ENCODE measurements around the gene MTF2.
"Not testable (repeated sequence)": the region's sequence is repeated elsewhere in the genome, so short reads cannot be mapped to it uniquely, and the experiment has no call there.

Gene MTF2

GRCh38 chr1:93078986-93079654, at the start of gene MTF2:
Gene MTF2 (plus strand): TSS chr1:93079283. CDS start chr1:93079527, 244 bp downstream.
- peak; percentile 88 for DNase-seq (ENCODE audit: low read depth, low spot score)

GRCh38 chr1:93029317-93029716, 49.8 kb upstream of the MTF2 start:
- DNase-seq (ENCODE audit: low read depth, low spot score), result no peak

- not testable (repeated sequence) for DNase-seq (ENCODE audit: low read depth, low spot score)
These were observed 48.9 kb upstream of the MTF2 start for GRCh38 chr1:93030191-93030590.

GRCh38 chr1:93031711-93032110, 47.4 kb upstream of the MTF2 start:
- no peak for DNase-seq (ENCODE audit: low read depth, low spot score)

- DNase-seq (ENCODE audit: low read depth, low spot score), result no peak
These were observed 46.1 kb upstream of the MTF2 start for GRCh38 chr1:93033029-93033428.

- DNase-seq (ENCODE audit: low read depth, low spot score), result no peak
These were observed 45.3 kb upstream of the MTF2 start for GRCh38 chr1:93033785-93034184.

- no peak for DNase-seq (ENCODE audit: low read depth, low spot score)
These were observed 44.7 kb upstream of the MTF2 start for GRCh38 chr1:93034397-93034796.

- no peak for DNase-seq (ENCODE audit: low read depth, low spot score)
These were observed 42.4 kb upstream of the MTF2 start for GRCh38 chr1:93036672-93037071.

- no peak for DNase-seq (ENCODE audit: low read depth, low spot score)
These were observed 36.7 kb upstream of the MTF2 start for GRCh38 chr1:93042187-93043056.

GRCh38 chr1:93043057-93043557, 36.0 kb upstream of the MTF2 start:
- no peak for DNase-seq (ENCODE audit: low read depth, low spot score)

GRCh38 chr1:93047618-93048017, 31.5 kb upstream of the MTF2 start:
- no peak for DNase-seq (ENCODE audit: low read depth, low spot score)

GRCh38 chr1:93051961-93052360, 27.1 kb upstream of the MTF2 start:
- no peak for DNase-seq (ENCODE audit: low read depth, low spot score)

- no peak for DNase-seq (ENCODE audit: low read depth, low spot score)
These were observed 22.9 kb upstream of the MTF2 start for GRCh38 chr1:93056214-93056613.

GRCh38 chr1:93056649-93057048, 22.4 kb upstream of the MTF2 start:
- no peak for DNase-seq (ENCODE audit: low read depth, low spot score)

- no peak for DNase-seq (ENCODE audit: low read depth, low spot score)
These were observed 16.9 kb upstream of the MTF2 start for GRCh38 chr1:93061895-93062792.

GRCh38 chr1:93076268-93076667, 2.8 kb upstream of the MTF2 start:
- DNase-seq (ENCODE audit: low read depth, low spot score), result no peak

GRCh38 chr1:93078203-93078602, 880 bp upstream of the MTF2 start:
- no peak for DNase-seq (ENCODE audit: low read depth, low spot score)

- DNase-seq (ENCODE audit: low read depth, low spot score), result no peak
These were observed 471 bp upstream of the MTF2 start for GRCh38 chr1:93078638-93078985.

- no peak for DNase-seq (ENCODE audit: low read depth, low spot score)
These were observed 630 bp downstream of the MTF2 start for GRCh38 chr1:93079685-93080141.

- no peak for DNase-seq (ENCODE audit: low read depth, low spot score)
These were observed 1.2 kb downstream of the MTF2 start for GRCh38 chr1:93080179-93080823.

GRCh38 chr1:93081716-93082115, 2.6 kb downstream of the MTF2 start:
- no peak for DNase-seq (ENCODE audit: low read depth, low spot score)

All from activated naive CD8-positive, alpha-beta T cell treated with anti-CD3 and anti-CD28 coated beads, Interleukin-2, amount 50 U/mL, for 16 hours (primary cell).